OCI-LY7 (cell line): ENCODE measurements around the gene TPD52L1. TPM values are rescaled to one million over a fixed set of nuclear protein-coding genes. Genes with fewer than 3 reads are reported as not detected.

Source experiments
- BruUV-seq: library from RNA; stranded (reverse); fragments of 400-500 nt; replicated peaks from 2 replicates; lab custom pipeline; 2021; lab: Mats Ljungman, UMichigan
- CTCF ChIA-PET: fragments of 300-600 bp; sonication (Branson Sonifier 250); formaldehyde crosslinking; loops from one replicate; lab custom pipeline; 2022; ENCODE audit warnings: antibody characterized with exemption; ENCODE audit not compliant: unreplicated experiment; lab: Charles Lee
- POLR2A ChIA-PET: fragments of 300-600 bp; sonication (Branson Sonifier 250); formaldehyde crosslinking; loops from one replicate; lab custom pipeline; 2022; ENCODE audit warnings: antibody characterized with exemption; lab: Charles Lee
- DNase-seq: peaks from one replicate; pipeline ENCODE4 v3.0.0-alpha.2; 2015; ENCODE audit warnings: low spot score
- H2AFZ ChIP-seq: fragments of 200-600 bp; sonication (generic), shearing (Covaris generic); 2 replicates; pipeline ENCODE4 v1.6.1; 2014; ENCODE audit warnings: mild to moderate bottlenecking, antibody characterized with exemption, low read length, moderate library complexity
- H3K27ac ChIP-seq: fragments of 200-600 bp; sonication (generic); 2 replicates; pipeline ENCODE4 v1.5.1; 2014; ENCODE audit warnings: mixed run types, low read depth, mild to moderate bottlenecking, moderate library complexity, low read length, inconsistent platforms; ENCODE audit not compliant: poor library complexity, severe bottlenecking
- H3K36me3 ChIP-seq: fragments of 200-600 bp; sonication (generic); 2 replicates; pipeline ENCODE4 v1.6.1; 2014; ENCODE audit warnings: mild to moderate bottlenecking, antibody characterized with exemption, low read length, moderate library complexity, mixed read lengths; ENCODE audit not compliant: insufficient read depth
- H3K4me1 ChIP-seq: fragments of 200-600 bp; sonication (generic); 2 replicates; pipeline ENCODE4 v1.5.1; 2014; ENCODE audit warnings: mild to moderate bottlenecking, low read length; ENCODE audit not compliant: insufficient read depth, poor library complexity, severe bottlenecking
- H3K4me2 ChIP-seq: fragments of 200-600 bp; sonication (generic); 2 replicates; pipeline ENCODE4 v1.6.1; 2014; ENCODE audit warnings: mild to moderate bottlenecking, low read length
- H3K4me3 ChIP-seq: fragments of 200-600 bp; sonication (generic); 2 replicates; pipeline ENCODE4 v1.5.1; 2014; ENCODE audit warnings: mild to moderate bottlenecking, low read depth, low read length; ENCODE audit not compliant: poor library complexity, severe bottlenecking
- H3K79me2 ChIP-seq: fragments of 200-600 bp; sonication (generic); 2 replicates; pipeline ENCODE4 v1.6.1; 2016; ENCODE audit warnings: low read depth, mild to moderate bottlenecking, low read length, moderate library complexity, mixed read lengths; ENCODE audit not compliant: insufficient read depth
- H3K9me2 ChIP-seq: fragments of 200-600 bp; sonication (generic); 2 replicates; pipeline ENCODE4 v1.6.1; 2016; ENCODE audit warnings: mild to moderate bottlenecking, low read length, mixed read lengths; ENCODE audit not compliant: insufficient read depth
- H3K9me3 ChIP-seq: fragments of 200-600 bp; sonication (generic); 2 replicates; pipeline ENCODE4 v1.6.1; 2014; ENCODE audit warnings: mild to moderate bottlenecking, mixed run types, low read length, mixed read lengths
- H4K20me1 ChIP-seq: fragments of 200-600 bp; sonication (generic); 2 replicates; pipeline ENCODE4 v1.6.1; 2014; ENCODE audit warnings: mild to moderate bottlenecking, antibody characterized with exemption, low read length, moderate library complexity, mixed read lengths; ENCODE audit not compliant: insufficient read depth
- EZH2phosphoT487 ChIP-seq: fragments of 200-600 bp; sonication (generic); IDR thresholded peaks from 2 replicates; pipeline ENCODE4 v1.6.1; 2018; ENCODE audit warnings: low read depth, borderline replicate concordance, mild to moderate bottlenecking, mixed run types, antibody characterized with exemption, low read length, moderate library complexity, mixed read lengths
- intact Hi-C: fragments of 100-400 bp; cut with micrococcal nuclease; formaldehyde crosslinking; loops from one replicate; pipeline ENCODE4 v1.10.0; 2022; ENCODE audit not compliant: unreplicated experiment
- total RNA-seq, 2 experiments: library from RNA; depleted of rRNA in 1 of 2; stranded (reverse); fragments of >200 nt in 1 of 2; shearing (Covaris generic) in 1 of 2; gene quantifications; 2 replicates each; pipeline ENCODE4 v1.2.3, GENCODE V29; 2014 to 2022
- TF ChIP-seq, protein P1 (sequence below): fragments of 200-600 bp; sonication (generic); conservative IDR thresholded peaks from 2 replicates; pipeline ENCODE4 v1.5.1; 2014; ENCODE audit warnings: mild to moderate bottlenecking, antibody characterized with exemption, low read length, moderate library complexity, mixed read lengths

Gene TPD52L1
- total RNA-seq, 2 experiments from 2014 or later: not detected

DNA sequence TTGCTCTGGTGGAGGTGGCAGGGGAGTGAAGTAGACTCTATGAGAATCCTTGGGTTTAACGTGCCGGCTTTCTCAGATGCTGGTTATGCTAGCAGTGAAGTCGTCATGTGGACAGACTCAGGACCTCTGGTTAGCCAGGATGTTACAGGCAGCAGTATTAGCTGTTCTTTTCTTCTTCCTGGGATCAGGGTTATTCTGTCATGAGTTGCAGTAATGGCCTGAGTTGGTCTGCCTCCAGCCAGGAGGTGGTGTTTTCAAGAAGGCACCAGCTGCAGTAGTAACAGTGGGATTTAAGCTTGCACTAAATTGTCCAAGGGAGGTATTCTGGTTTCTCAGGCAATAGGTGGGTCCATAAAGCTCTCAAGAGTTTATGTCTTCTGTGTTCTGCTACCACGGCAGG is 91.5 kb downstream of the TPD52L1 start:
- BruUV-seq: no TSS peak
- no peaks in the 10 kb centered on the region for H3K79me2 ChIP-seq
- no peaks in the 10 kb centered on the region for H3K36me3 ChIP-seq
- POLR2A ChIA-PET: interaction anchor here (0.6 to 1.9 kb wide), 2 partner anchors 10 to 220 kb away, joined by 5 to 9 read pairs; no protein-coding TSS in a partner anchor
- no peak overlapping the region for H2AFZ ChIP-seq
- no peaks in the 10 kb centered on the region for H3K9me2 ChIP-seq
- CTCF ChIA-PET: no interaction called here
- H3K4me2 ChIP-seq: no peak overlapping the region
- TF ChIP-seq, protein P1, sequence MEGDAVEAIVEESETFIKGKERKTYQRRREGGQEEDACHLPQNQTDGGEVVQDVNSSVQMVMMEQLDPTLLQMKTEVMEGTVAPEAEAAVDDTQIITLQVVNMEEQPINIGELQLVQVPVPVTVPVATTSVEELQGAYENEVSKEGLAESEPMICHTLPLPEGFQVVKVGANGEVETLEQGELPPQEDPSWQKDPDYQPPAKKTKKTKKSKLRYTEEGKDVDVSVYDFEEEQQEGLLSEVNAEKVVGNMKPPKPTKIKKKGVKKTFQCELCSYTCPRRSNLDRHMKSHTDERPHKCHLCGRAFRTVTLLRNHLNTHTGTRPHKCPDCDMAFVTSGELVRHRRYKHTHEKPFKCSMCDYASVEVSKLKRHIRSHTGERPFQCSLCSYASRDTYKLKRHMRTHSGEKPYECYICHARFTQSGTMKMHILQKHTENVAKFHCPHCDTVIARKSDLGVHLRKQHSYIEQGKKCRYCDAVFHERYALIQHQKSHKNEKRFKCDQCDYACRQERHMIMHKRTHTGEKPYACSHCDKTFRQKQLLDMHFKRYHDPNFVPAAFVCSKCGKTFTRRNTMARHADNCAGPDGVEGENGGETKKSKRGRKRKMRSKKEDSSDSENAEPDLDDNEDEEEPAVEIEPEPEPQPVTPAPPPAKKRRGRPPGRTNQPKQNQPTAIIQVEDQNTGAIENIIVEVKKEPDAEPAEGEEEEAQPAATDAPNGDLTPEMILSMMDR: no peak
- no peak for TF ChIP-seq EZH2phosphoT487
- no peak for DNase-seq
- no peaks in the 10 kb centered on the region for H3K4me1 ChIP-seq
- H3K4me3 ChIP-seq: no peak overlapping the region
- intact Hi-C loops: no loop called here
- H3K27ac ChIP-seq: no peak overlapping the region
- H3K9me3 ChIP-seq: 0 out of 2 replicates have a peak, but pooled peaks cover 4% of the 10 kb centered on the region
- H4K20me1 ChIP-seq: no peaks in the 10 kb centered on the region

DNA sequence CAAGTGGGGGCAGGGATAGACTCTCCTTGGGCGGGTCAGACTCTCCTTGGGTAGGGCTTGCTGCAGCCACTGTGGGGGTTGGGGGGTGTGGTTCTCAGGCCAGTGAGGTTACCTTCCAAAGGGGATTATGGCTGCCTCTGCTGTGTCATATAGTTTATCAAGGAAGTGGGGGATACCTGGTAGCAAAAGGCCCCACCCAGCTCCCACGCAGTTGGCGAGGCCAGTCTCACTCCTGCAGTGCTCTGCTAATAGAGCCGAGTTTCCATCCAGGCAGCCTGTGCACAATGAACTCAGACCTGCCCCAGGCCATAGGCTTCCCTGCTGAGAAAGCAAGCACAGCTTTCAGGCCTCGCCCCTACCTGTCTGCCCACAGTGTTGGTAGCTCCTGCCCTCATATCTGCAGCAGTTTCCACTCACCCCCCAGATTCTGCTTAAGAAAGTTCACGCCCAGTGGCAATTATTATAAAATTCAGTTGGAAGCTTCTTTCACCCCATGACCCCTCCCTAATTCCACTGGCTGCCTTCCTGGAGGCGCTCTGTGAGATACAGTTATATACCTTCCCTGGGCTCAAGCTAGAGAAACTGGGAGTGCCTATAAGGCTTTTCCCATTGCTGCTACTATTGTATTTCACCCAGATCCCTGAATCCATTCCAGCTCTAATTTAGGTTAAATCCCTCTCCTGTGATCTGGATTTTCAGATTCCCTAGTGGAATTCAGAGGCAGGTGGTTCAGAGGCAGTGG is 92.1 kb downstream of the TPD52L1 start:
- 0 out of 2 replicates have a peak, but pooled peaks cover 4% of the 10 kb centered on the region for H3K9me3 ChIP-seq
- no TSS peak for BruUV-seq
- no peak overlapping the region for H2AFZ ChIP-seq
- no peaks in the 10 kb centered on the region for H3K4me1 ChIP-seq
- H3K27ac ChIP-seq: no peak overlapping the region
- ChIA-PET POLR2A (interaction anchor here (1.9 kb wide), 1 partner anchor 10 kb away, joined by 9 read pairs; no protein-coding TSS in a partner anchor), CTCF (no interaction called here)
- H3K36me3 ChIP-seq: no peaks in the 10 kb centered on the region
- no peaks in the 10 kb centered on the region for H3K9me2 ChIP-seq
- H3K4me2 ChIP-seq: no peak overlapping the region
- TF ChIP-seq EZH2phosphoT487: no peak
- TF ChIP-seq, protein P1: no peak
- no peak overlapping the region for H3K4me3 ChIP-seq
- no peak for DNase-seq
- intact Hi-C loops: no loop called here
- no peaks in the 10 kb centered on the region for H3K79me2 ChIP-seq
- H4K20me1 ChIP-seq: no peaks in the 10 kb centered on the region

DNA sequence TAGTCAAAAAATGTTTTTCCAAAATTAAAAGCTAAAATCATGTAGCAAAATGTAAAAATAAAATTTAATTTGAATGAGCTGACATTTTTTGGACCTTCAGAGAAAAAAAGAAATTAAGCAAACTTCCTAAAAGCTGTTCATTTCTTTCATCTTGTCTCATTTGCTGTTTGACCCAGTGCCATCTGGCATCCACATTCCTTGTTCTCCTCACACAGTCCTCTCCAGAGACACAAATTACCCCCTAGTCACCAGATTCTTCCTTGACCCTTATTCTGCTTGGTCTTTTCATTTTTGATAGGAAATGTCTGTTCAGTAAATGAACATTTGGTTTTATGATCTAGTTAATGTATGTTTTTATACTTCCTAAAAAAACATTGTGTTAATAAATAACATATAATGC is 93.0 kb downstream of the TPD52L1 start:
- CTCF ChIA-PET: no interaction called here
- POLR2A ChIA-PET: interaction anchor here (1.9 kb wide), 1 partner anchor 11 kb away, joined by 9 read pairs; no protein-coding TSS in a partner anchor
- no TSS peak for BruUV-seq
- H3K9me3 ChIP-seq: 0 out of 2 replicates have a peak, but pooled peaks cover 4% of the 10 kb centered on the region
- DNase-seq: no peak
- H3K4me3 ChIP-seq: no peak overlapping the region
- no peaks in the 10 kb centered on the region for H3K4me1 ChIP-seq
- no peak overlapping the region for H3K4me2 ChIP-seq
- no peak overlapping the region for H2AFZ ChIP-seq
- H3K36me3 ChIP-seq: no peaks in the 10 kb centered on the region
- intact Hi-C loops: no loop called here
- no peak for TF ChIP-seq EZH2phosphoT487
- TF ChIP-seq, protein P1: no peak
- no peaks in the 10 kb centered on the region for H3K79me2 ChIP-seq
- H3K27ac ChIP-seq: no peak overlapping the region
- no peaks in the 10 kb centered on the region for H3K9me2 ChIP-seq
- no peaks in the 10 kb centered on the region for H4K20me1 ChIP-seq
